ENCODE measurements around the gene EFHD1.

The EFHD1 gene

GRCh38 chr2:232633413-232634205 is at the start of gene EFHD1:
Gene EFHD1 (plus strand): TSS chr2:232633604. CDS start chr2:232633705, 101 bp downstream.
- H3K36me3 ChIP-seq (ENCODE audit: control insufficient read depth in 2 of 2, insufficient read depth in 2 of 2, low read length in 2 of 2) = no peaks in the 10 kb centered on the region
- H3K4me1 ChIP-seq (ENCODE audit: control insufficient read depth in 2 of 2, insufficient read depth in 2 of 2, low read length in 2 of 2) = no peaks in the 10 kb centered on the region
- H3K9me3 ChIP-seq (ENCODE audit: control insufficient read depth in 2 of 2, low read length in 2 of 2) = peaks cover 0 to 3% of the 10 kb centered on the region in 2 donors
- peaks cover 22 to 25% of the 10 kb centered on the region in 2 donors for H3K27me3 ChIP-seq (ENCODE audit: control insufficient read depth in 2 of 2, insufficient read depth in 2 of 2, low read length in 2 of 2)
- H3K4me3 ChIP-seq (ENCODE audit: low read length in 2 of 2) = peak within 1 kb of the TSS; percentile 49 to 52
- H3K9ac ChIP-seq (ENCODE audit: low read depth in 1 of 2, low read length in 2 of 2) = peak within 1 kb of the TSS in 1 of 2 donors; percentile 37
- H3K27ac ChIP-seq (ENCODE audit: low read depth in 2 of 2, low read length in 2 of 2) = peak within 1 kb of the TSS; percentile 43 to 55

- no peaks in the 10 kb centered on the region for H3K9me3 ChIP-seq (ENCODE audit: control insufficient read depth in 2 of 2, low read length in 2 of 2)
- peaks cover 24 to 27% of the 10 kb centered on the region in 2 donors for H3K36me3 ChIP-seq (ENCODE audit: control insufficient read depth in 2 of 2, insufficient read depth in 2 of 2, low read length in 2 of 2)
- H3K27me3 ChIP-seq (ENCODE audit: control insufficient read depth in 2 of 2, insufficient read depth in 2 of 2, low read length in 2 of 2) = no peaks in the 10 kb centered on the region
- no peak overlapping the region for H3K27ac ChIP-seq (ENCODE audit: low read depth in 2 of 2, low read length in 2 of 2)
- H3K4me1 ChIP-seq (ENCODE audit: control insufficient read depth in 2 of 2, insufficient read depth in 2 of 2, low read length in 2 of 2) = peaks cover 3 to 18% of the 10 kb centered on the region in 2 donors
- H3K4me3 ChIP-seq (ENCODE audit: low read length in 2 of 2) = no peak overlapping the region
- H3K9ac ChIP-seq (ENCODE audit: low read depth in 1 of 2, low read length in 2 of 2) = no peak overlapping the region
Measured at GRCh38 chr2:232584238-232584637, 49.2 kb upstream of the EFHD1 start.

- no peak overlapping the region for H3K4me3 ChIP-seq (ENCODE audit: low read length in 2 of 2)
- H3K4me1 ChIP-seq (ENCODE audit: control insufficient read depth in 2 of 2, insufficient read depth in 2 of 2, low read length in 2 of 2) = peaks cover 3 to 6% of the 10 kb centered on the region in 2 donors
- no peak overlapping the region for H3K27ac ChIP-seq (ENCODE audit: low read depth in 2 of 2, low read length in 2 of 2)
- H3K36me3 ChIP-seq (ENCODE audit: control insufficient read depth in 2 of 2, insufficient read depth in 2 of 2, low read length in 2 of 2) = peaks cover 13 to 14% of the 10 kb centered on the region in 2 donors
- no peaks in the 10 kb centered on the region for H3K27me3 ChIP-seq (ENCODE audit: control insufficient read depth in 2 of 2, insufficient read depth in 2 of 2, low read length in 2 of 2)
- no peaks in the 10 kb centered on the region for H3K9me3 ChIP-seq (ENCODE audit: control insufficient read depth in 2 of 2, low read length in 2 of 2)
- H3K9ac ChIP-seq (ENCODE audit: low read depth in 1 of 2, low read length in 2 of 2) = no peak overlapping the region
Measured at GRCh38 chr2:232586943-232587505, 46.4 kb upstream of the EFHD1 start.

GRCh38 chr2:232587512-232587911 is 45.9 kb upstream of the EFHD1 start:
- Histone ChIP-seq H3K27me3 (ENCODE audit: control insufficient read depth in 2 of 2, insufficient read depth in 2 of 2, low read length in 2 of 2) (no peaks in the 10 kb centered on the region), H3K9ac (ENCODE audit: low read depth in 1 of 2, low read length in 2 of 2) (no peak overlapping the region), H3K9me3 (ENCODE audit: control insufficient read depth in 2 of 2, low read length in 2 of 2) (no peaks in the 10 kb centered on the region), H3K36me3 (ENCODE audit: control insufficient read depth in 2 of 2, insufficient read depth in 2 of 2, low read length in 2 of 2) (peaks cover 9 to 11% of the 10 kb centered on the region in 2 donors), H3K27ac (ENCODE audit: low read depth in 2 of 2, low read length in 2 of 2) (no peak overlapping the region), H3K4me3 (ENCODE audit: low read length in 2 of 2) (no peak overlapping the region), H3K4me1 (ENCODE audit: control insufficient read depth in 2 of 2, insufficient read depth in 2 of 2, low read length in 2 of 2) (peaks cover 4 to 7% of the 10 kb centered on the region in 2 donors)

GRCh38 chr2:232588031-232588430 is 45.4 kb upstream of the EFHD1 start:
- Histone ChIP-seq H3K4me1 (ENCODE audit: control insufficient read depth in 2 of 2, insufficient read depth in 2 of 2, low read length in 2 of 2) (peaks cover 8 to 11% of the 10 kb centered on the region in 2 donors), H3K4me3 (ENCODE audit: low read length in 2 of 2) (no peak overlapping the region), H3K9ac (ENCODE audit: low read depth in 1 of 2, low read length in 2 of 2) (no peak overlapping the region), H3K27me3 (ENCODE audit: control insufficient read depth in 2 of 2, insufficient read depth in 2 of 2, low read length in 2 of 2) (no peaks in the 10 kb centered on the region), H3K27ac (ENCODE audit: low read depth in 2 of 2, low read length in 2 of 2) (no peak overlapping the region), H3K9me3 (ENCODE audit: control insufficient read depth in 2 of 2, low read length in 2 of 2) (no peaks in the 10 kb centered on the region), H3K36me3 (ENCODE audit: control insufficient read depth in 2 of 2, insufficient read depth in 2 of 2, low read length in 2 of 2) (peaks cover 5 to 6% of the 10 kb centered on the region in 2 donors)

- H3K9ac ChIP-seq (ENCODE audit: low read depth in 1 of 2, low read length in 2 of 2) = no peak overlapping the region
- H3K36me3 ChIP-seq (ENCODE audit: control insufficient read depth in 2 of 2, insufficient read depth in 2 of 2, low read length in 2 of 2) = peaks cover 0 to 2% of the 10 kb centered on the region in 2 donors
- H3K27me3 ChIP-seq (ENCODE audit: control insufficient read depth in 2 of 2, insufficient read depth in 2 of 2, low read length in 2 of 2) = no peaks in the 10 kb centered on the region
- peak overlapping the region in 1 of 2 donors; percentile 32 for H3K27ac ChIP-seq (ENCODE audit: low read depth in 2 of 2, low read length in 2 of 2)
- no peak overlapping the region for H3K4me3 ChIP-seq (ENCODE audit: low read length in 2 of 2)
- H3K9me3 ChIP-seq (ENCODE audit: control insufficient read depth in 2 of 2, low read length in 2 of 2) = no peaks in the 10 kb centered on the region
- peaks cover 16 to 20% of the 10 kb centered on the region in 2 donors for H3K4me1 ChIP-seq (ENCODE audit: control insufficient read depth in 2 of 2, insufficient read depth in 2 of 2, low read length in 2 of 2)
Measured at GRCh38 chr2:232588680-232589585, 44.5 kb upstream of the EFHD1 start.

- Histone ChIP-seq H3K36me3 (ENCODE audit: control insufficient read depth in 2 of 2, insufficient read depth in 2 of 2, low read length in 2 of 2) (no peaks in the 10 kb centered on the region), H3K9me3 (ENCODE audit: control insufficient read depth in 2 of 2, low read length in 2 of 2) (no peaks in the 10 kb centered on the region), H3K4me1 (ENCODE audit: control insufficient read depth in 2 of 2, insufficient read depth in 2 of 2, low read length in 2 of 2) (peaks cover 21 to 31% of the 10 kb centered on the region in 2 donors), H3K27me3 (ENCODE audit: control insufficient read depth in 2 of 2, insufficient read depth in 2 of 2, low read length in 2 of 2) (no peaks in the 10 kb centered on the region), H3K27ac (ENCODE audit: low read depth in 2 of 2, low read length in 2 of 2) (peak overlapping the region; percentile 67 to 80), H3K9ac (ENCODE audit: low read depth in 1 of 2, low read length in 2 of 2) (peak overlapping the region in 1 of 2 donors; percentile 1), H3K4me3 (ENCODE audit: low read length in 2 of 2) (no peak overlapping the region)
Measured at GRCh38 chr2:232592772-232593395, 40.5 kb upstream of the EFHD1 start.

GRCh38 chr2:232593982-232594381 is 39.4 kb upstream of the EFHD1 start:
- H3K4me3 ChIP-seq (ENCODE audit: low read length in 2 of 2) = no peak overlapping the region
- H3K36me3 ChIP-seq (ENCODE audit: control insufficient read depth in 2 of 2, insufficient read depth in 2 of 2, low read length in 2 of 2) = no peaks in the 10 kb centered on the region
- H3K9me3 ChIP-seq (ENCODE audit: control insufficient read depth in 2 of 2, low read length in 2 of 2) = no peaks in the 10 kb centered on the region
- peaks cover 18 to 25% of the 10 kb centered on the region in 2 donors for H3K4me1 ChIP-seq (ENCODE audit: control insufficient read depth in 2 of 2, insufficient read depth in 2 of 2, low read length in 2 of 2)
- peak overlapping the region; percentile 23 to 80 for H3K27ac ChIP-seq (ENCODE audit: low read depth in 2 of 2, low read length in 2 of 2)
- no peaks in the 10 kb centered on the region for H3K27me3 ChIP-seq (ENCODE audit: control insufficient read depth in 2 of 2, insufficient read depth in 2 of 2, low read length in 2 of 2)
- no peak overlapping the region for H3K9ac ChIP-seq (ENCODE audit: low read depth in 1 of 2, low read length in 2 of 2)

GRCh38 chr2:232597362-232598079 is 35.9 kb upstream of the EFHD1 start:
- Histone ChIP-seq H3K4me1 (ENCODE audit: control insufficient read depth in 2 of 2, insufficient read depth in 2 of 2, low read length in 2 of 2) (peaks cover 17 to 24% of the 10 kb centered on the region in 2 donors), H3K36me3 (ENCODE audit: control insufficient read depth in 2 of 2, insufficient read depth in 2 of 2, low read length in 2 of 2) (no peaks in the 10 kb centered on the region), H3K9me3 (ENCODE audit: control insufficient read depth in 2 of 2, low read length in 2 of 2) (no peaks in the 10 kb centered on the region), H3K9ac (ENCODE audit: low read depth in 1 of 2, low read length in 2 of 2) (no peak overlapping the region), H3K27me3 (ENCODE audit: control insufficient read depth in 2 of 2, insufficient read depth in 2 of 2, low read length in 2 of 2) (no peaks in the 10 kb centered on the region), H3K4me3 (ENCODE audit: low read length in 2 of 2) (no peak overlapping the region), H3K27ac (ENCODE audit: low read depth in 2 of 2, low read length in 2 of 2) (no peak overlapping the region)
